ENCODE data around the gene NPRL2. TPM values are rescaled to one million over a fixed set of nuclear protein-coding genes. Genes with fewer than 3 reads are reported as not detected.
A peak's percentile ranks its signal among the peaks of the same experiment; 100 is the strongest.

Gene NPRL2
- total and polyA plus RNA-seq, 9 of the 15 experiments (the other 6 are each of a cell fraction or from before 2014, with no cell fraction given): 17.4 to 40.4 (median 24.4) TPM

DNA sequence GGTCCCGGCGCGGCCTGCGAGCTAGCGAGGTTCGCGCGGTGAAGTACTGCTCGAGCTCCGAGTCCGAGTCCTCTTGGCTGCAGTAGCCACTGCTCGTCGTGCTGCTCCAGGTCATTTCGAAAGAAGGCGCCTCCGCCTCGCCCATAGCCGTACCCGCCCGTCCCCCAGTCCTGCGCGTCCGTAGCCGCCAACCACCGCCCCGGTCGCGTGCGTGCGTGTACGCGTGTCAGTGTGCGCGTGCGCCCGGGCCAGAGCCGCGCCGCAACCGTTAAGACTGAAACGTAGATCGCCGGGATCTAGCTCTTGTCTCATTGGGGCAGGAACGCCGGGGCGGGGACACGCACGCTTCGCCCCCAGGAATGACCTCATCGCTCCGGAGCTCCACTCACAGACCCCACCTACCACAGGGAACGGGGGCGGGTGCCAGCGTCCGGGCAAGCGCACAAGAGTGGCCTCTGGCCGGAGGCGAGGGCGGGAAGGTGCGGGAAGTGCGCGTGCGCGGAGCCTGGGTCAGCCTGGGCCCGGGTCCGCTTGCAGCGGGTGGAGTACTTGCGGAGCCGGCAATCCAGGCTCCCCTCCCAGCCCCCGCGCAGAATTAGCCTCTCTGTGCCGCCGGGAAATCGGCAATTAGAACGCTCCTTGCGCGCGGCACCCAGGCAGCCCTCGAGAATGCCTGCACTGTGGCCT lies 13.3 kb downstream of the NPRL2 start (continued):
- TF ChIP-seq, protein P1, sequence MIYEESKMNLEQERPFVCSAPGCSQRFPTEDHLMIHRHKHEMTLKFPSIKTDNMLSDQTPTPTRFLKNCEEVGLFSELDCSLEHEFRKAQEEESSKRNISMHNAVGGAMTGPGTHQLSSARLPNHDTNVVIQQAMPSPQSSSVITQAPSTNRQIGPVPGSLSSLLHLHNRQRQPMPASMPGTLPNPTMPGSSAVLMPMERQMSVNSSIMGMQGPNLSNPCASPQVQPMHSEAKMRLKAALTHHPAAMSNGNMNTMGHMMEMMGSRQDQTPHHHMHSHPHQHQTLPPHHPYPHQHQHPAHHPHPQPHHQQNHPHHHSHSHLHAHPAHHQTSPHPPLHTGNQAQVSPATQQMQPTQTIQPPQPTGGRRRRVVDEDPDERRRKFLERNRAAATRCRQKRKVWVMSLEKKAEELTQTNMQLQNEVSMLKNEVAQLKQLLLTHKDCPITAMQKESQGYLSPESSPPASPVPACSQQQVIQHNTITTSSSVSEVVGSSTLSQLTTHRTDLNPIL (CRISPR knock-in tag; IDR thresholded peaks at IDR 0.05): no peak
- no peak for TF ChIP-seq ZNF707 (CRISPR knock-in tag; conservative IDR thresholded peaks at IDR 0.05)
- TF ChIP-seq, protein P2, sequence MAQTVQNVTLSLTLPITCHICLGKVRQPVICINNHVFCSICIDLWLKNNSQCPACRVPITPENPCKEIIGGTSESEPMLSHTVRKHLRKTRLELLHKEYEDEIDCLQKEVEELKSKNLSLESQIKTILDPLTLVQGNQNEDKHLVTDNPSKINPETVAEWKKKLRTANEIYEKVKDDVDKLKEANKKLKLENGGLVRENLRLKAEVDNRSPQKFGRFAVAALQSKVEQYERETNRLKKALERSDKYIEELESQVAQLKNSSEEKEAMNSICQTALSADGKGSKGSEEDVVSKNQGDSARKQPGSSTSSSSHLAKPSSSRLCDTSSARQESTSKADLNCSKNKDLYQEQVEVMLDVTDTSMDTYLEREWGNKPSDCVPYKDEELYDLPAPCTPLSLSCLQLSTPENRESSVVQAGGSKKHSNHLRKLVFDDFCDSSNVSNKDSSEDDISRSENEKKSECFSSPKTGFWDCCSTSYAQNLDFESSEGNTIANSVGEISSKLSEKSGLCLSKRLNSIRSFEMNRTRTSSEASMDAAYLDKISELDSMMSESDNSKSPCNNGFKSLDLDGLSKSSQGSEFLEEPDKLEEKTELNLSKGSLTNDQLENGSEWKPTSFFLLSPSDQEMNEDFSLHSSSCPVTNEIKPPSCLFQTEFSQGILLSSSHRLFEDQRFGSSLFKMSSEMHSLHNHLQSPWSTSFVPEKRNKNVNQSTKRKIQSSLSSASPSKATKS (CRISPR knock-in tag; IDR thresholded peaks at IDR 0.05): no peak
- TF ChIP-seq PHB2 (IDR thresholded peaks at IDR 0.05; ENCODE audit: low read depth): no peak
- no peak for TF ChIP-seq ZBTB8A (IDR thresholded peaks at IDR 0.05; ENCODE audit: partially characterized antibody)
- no peak for TF ChIP-seq SIRT6 (IDR thresholded peaks at IDR 0.05; ENCODE audit: low read depth, low read length)
- TF ChIP-seq BCOR (IDR thresholded peaks at IDR 0.05): no peak
- TF ChIP-seq GABPA (tag; conservative IDR thresholded peaks at IDR 0.05; ENCODE audit: low read depth): no peak
- no peak for TF ChIP-seq ZNF174 (CRISPR knock-in tag; IDR thresholded peaks at IDR 0.05)
- TF ChIP-seq CBX1 (IDR thresholded peaks at IDR 0.05; ENCODE audit: low read depth): 0 out of 2 replicates have a peak, but pooled peaks have one; percentile 48
- no peak for TF ChIP-seq ZNF140 (CRISPR knock-in tag; IDR thresholded peaks at IDR 0.05)
- TF ChIP-seq ZNF436 (CRISPR knock-in tag; IDR thresholded peaks at IDR 0.05): no peak
- no peak for TF ChIP-seq HNRNPK (IDR thresholded peaks at IDR 0.05; ENCODE audit: low read depth, low read length, poor library complexity, severe bottlenecking)
- TF ChIP-seq RBFOX2 (IDR thresholded peaks at IDR 0.05; ENCODE audit: low read depth, low read length): peak; percentile 95
- no peak for TF ChIP-seq THRAP3 (IDR thresholded peaks at IDR 0.05; ENCODE audit: borderline replicate concordance)
- TF ChIP-seq, protein P3, sequence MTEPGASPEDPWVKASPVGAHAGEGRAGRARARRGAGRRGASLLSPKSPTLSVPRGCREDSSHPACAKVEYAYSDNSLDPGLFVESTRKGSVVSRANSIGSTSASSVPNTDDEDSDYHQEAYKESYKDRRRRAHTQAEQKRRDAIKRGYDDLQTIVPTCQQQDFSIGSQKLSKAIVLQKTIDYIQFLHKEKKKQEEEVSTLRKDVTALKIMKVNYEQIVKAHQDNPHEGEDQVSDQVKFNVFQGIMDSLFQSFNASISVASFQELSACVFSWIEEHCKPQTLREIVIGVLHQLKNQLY (CRISPR knock-in tag; conservative IDR thresholded peaks at IDR 0.05): no peak
- TF ChIP-seq, protein P4, sequence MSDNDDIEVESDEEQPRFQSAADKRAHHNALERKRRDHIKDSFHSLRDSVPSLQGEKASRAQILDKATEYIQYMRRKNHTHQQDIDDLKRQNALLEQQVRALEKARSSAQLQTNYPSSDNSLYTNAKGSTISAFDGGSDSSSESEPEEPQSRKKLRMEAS (CRISPR knock-in tag; IDR thresholded peaks at IDR 0.05): peak; percentile 94
- TF ChIP-seq NR2F6 (CRISPR knock-in tag; IDR thresholded peaks at IDR 0.05): no peak
- no peak for TF ChIP-seq NFYB (IDR thresholded peaks at IDR 0.05; ENCODE audit: extremely low read depth, insufficient read length)
- TF ChIP-seq, protein P5, sequence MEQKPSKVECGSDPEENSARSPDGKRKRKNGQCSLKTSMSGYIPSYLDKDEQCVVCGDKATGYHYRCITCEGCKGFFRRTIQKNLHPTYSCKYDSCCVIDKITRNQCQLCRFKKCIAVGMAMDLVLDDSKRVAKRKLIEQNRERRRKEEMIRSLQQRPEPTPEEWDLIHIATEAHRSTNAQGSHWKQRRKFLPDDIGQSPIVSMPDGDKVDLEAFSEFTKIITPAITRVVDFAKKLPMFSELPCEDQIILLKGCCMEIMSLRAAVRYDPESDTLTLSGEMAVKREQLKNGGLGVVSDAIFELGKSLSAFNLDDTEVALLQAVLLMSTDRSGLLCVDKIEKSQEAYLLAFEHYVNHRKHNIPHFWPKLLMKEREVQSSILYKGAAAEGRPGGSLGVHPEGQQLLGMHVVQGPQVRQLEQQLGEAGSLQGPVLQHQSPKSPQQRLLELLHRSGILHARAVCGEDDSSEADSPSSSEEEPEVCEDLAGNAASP (IDR thresholded peaks at IDR 0.05): no peak
- no peak for TF ChIP-seq ETV5 (CRISPR knock-in tag; IDR thresholded peaks at IDR 0.05; ENCODE audit: low read depth)
- no peak for TF ChIP-seq SIN3B (IDR thresholded peaks at IDR 0.05; ENCODE audit: low read depth)
- TF ChIP-seq ZNF830 (CRISPR knock-in tag; IDR thresholded peaks at IDR 0.05): 0 out of 2 replicates have a peak, but pooled peaks have one; percentile 23
- TF ChIP-seq CBFB (CRISPR knock-in tag; IDR thresholded peaks at IDR 0.05): no peak

All from K562 (cell line).